ENCODE measurements around the gene PKP2.

PKP2 gene

DNA sequence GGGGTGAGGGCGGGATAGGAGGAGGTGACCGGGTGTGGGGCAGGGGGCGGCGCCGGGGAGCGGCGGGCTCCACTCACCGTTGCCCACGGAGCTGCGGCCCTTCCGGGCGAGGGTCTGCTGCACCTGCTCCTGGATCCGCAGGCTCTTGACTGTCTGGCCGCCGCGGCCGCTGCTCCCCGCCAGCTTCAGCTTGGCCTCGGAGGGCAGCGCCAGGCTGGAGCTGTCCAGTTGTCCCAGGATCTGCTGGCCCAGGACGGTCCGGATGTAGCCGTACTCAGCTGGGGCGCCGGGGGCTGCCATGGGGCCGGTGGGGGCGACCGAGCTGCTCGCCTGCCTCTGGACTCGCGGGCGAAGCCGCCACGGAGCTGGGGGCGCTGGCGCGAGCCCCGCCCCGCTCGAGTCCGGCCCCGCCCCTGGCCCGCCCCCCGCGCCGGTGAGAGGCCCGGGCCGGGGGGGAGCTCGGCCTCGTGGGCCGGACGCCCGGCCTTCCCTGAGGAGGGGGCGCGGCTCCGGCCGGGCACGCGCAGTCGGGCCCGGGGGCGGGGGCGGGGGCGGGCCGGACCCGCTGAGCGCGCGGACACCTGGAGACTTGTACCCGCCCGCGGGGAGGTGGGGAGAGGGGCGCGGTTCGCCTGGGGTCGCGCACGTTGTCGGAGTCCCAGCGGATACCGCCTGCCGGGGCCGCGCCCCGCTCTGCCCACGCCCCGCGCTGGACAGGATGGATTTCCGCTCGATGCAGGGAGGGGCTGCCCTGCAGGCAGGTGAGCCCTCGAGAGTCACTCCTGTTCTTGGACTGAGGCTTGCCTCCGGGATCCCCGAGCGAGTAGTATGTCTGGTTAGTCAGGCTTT lies at the start of gene PKP2:
TSS of gene PKP2 (minus strand) at position 346 of the 849 bp plus-strand sequence. CDS start at position 300, 46 bp downstream.
- DNase-seq (ENCODE audit: low read depth), result peak; percentile 37

DNA sequence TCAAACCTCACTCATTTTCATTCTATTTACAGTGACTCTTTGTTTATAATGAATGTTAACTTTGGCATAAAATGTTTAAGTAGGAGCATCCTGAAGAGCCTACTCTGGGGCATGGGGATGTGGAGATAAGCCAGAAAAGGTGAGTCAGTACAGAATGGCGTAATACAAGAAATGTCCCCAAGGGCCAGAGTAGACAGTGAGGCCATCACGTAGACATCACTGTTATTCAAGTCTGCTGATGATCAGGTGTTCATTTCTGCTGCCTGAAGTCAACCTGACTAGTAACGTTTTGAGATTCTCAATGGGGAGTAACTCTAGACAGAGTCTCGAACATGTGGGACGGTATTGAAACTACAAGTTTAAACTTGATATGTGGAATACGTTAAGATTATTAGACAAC lies 47.6 kb upstream of the PKP2 start:
- no peak for DNase-seq (ENCODE audit: low read depth)

DNA sequence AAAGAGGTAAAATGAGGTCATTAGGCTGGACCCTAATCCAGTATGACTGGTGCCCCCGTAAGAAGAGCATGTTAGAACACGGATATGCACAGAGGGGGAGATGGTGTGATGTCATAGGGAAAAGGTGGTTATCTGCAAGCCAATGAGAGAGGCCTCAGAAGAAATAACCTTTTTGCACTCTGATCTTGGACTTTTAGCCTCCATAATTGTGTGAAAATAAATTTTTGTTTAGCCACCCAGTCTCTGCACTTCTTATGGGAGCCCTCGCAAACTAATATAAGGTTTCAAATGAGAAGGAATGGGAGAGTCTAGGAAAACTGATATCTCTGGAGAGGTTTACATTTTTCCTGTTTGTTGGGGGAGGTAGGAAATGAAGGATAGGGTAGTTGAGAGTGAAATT lies 43.2 kb upstream of the PKP2 start:
- DNase-seq (ENCODE audit: low read depth), result no peak

DNA sequence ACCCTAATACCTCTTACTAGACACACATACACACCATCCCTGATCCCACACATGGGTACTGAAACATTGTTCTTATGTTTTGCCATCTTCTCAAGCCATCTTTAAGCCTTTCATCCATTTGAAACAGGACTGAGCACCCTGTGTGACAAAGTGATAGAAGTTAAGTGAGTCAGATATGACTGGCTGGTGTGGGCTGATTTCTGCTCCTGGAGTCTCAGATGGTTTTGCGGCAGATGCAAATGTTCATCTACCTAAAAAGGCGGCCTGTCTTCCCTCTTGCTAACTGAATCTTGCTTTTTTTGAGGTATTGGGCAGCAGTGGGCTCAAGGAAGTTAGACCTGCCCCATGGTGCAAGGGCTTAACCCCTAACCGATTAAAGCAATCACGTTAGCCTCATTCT lies 30.4 kb upstream of the PKP2 start:
- peak; percentile 15 for DNase-seq (ENCODE audit: low read depth)

DNA sequence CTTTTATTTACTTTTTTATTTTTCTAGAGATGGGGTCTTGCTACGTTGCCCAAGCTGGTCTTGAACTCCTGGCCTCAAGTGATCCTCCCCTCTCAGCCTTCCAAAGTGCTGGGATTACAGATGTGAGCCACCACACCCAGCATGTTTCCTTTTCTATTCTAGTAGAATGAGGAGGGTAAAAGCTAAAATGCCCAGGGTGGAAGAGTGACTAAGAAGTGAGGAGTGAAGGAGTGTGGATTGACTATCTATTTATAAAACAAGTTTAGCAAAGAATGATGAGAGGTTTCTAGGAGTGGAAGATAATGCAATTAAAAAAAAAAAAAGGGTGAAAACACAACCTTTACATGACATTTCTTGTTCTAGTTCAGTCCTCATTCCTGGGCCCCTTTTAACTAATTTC lies 29.8 kb upstream of the PKP2 start:
- DNase-seq (ENCODE audit: low read depth), result no peak

DNA sequence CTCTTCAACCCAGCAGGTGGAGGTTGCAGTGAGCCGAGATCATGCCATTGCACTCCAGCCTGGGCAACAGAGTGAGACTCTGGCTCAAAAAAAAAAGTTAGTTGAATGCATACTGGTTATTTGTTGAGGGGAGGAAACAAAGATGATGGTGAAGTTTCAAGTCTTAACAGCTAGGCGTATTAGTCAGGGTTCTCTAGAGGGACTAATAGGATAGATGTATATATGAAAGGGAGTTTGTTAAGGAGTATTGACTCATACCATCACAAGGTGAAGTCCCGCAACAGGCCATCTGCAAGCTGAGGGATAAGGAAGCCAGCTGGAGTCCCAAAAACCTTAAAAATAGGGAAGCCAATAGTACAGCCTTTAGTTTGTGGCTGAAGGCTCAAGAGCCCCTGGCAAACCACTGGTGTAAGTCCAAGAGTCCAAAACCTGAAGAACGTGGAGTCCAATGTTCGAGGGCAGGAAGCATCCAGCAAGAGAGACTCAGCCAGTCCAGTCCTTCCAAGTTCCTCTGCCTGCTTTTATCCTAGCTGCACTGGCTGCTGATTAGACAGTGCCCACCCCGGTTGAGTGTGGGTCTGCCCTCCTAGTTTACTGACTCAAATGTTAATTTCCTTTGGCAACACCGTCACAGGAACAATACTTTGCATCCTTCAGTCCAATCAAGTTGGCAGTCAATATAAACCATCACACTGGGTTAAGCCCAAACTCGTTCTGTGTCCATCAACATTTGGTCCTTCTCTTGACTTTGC lies 26.1 kb upstream of the PKP2 start:
- DNase-seq (ENCODE audit: low read depth), result no peak

DNA sequence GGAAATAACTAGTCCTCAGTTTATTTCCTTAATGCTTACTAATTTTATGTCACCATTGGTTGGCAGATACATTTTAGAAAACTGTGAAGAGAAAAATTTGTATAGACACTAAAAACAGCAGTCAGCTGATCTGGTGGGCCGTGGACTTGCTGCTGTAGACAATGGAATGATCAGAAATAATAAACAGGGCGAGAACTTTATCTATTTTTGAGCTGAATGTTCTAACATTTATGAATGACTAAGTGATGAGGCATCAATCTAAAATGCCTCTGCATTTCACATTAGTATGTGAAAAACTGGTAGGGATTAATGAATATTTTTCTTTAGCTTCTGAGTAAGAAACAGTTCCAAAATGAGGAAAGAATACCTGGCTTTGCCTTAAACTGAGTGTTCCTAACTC lies 24.8 kb upstream of the PKP2 start:
- peak; percentile 69 for DNase-seq (ENCODE audit: low read depth)

DNA sequence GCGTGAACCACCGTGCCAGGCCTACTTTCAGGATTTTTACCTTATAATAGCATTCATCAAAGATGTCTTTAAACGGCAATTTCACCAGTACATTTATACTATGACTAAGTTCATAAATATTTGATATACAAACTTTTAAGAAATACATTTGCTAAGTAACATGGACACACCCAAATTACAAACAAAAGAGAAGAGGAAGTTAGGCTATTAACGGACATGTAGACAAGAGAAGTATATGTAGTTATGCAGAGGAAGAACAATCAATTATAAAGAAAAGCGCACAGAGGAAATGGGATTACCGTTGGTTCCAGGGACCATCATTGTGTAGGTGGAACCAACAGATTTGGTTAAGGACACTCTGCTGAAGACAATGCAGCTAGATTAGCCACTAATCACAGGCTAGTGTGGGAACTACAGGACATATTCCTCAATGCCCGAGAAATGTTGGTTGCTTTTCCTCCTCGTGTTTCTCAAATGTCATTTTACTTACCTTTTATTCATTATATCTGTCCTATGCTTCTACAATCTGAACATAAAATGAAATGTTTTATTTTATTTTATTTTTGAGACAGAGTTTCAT lies 24.0 kb upstream of the PKP2 start:
- no peak for DNase-seq (ENCODE audit: low read depth)

DNA sequence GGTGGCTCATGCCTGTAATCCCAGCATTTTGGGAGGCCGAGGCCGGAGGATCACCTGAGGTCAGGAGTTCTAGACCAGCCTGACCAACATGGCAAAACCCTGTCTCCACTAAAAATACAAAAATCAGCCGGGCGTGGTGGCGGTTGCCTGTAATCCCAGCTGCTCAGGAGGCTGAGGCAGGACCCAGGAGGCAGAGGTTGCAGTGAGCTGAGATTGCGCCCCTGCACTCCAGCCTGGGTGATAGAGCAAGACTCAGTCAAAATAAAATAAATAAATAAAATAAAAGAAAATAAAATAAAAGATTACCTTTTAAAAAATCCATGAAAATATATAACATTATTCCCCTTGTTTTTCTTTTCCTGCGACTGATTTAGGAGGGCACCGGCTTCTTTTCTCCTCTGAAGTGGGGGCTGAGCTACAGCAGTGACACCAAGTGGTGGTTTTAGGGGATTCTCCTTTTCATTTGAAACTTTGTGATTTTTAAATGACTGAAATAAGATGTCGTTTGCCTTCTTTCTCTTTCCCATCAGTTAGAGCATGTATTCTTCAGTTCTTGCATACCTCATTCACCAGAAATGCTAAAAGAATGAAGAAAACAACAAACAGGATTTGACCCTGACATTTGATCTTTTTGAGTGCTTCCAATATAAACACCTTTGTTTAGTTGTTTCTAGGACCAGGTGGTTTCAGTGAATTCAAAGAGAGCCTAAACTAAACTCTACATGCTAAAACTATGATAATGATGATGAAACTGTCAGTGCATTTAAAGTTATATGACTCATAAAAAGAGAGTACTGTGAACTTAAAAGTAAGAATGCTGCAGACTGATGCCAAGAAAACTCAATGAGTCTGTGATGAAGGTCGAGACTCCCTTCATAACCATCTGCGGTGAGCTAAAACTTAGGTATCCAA lies 22.6 kb upstream of the PKP2 start:
- peak; percentile 92 for DNase-seq (ENCODE audit: low read depth)

DNA sequence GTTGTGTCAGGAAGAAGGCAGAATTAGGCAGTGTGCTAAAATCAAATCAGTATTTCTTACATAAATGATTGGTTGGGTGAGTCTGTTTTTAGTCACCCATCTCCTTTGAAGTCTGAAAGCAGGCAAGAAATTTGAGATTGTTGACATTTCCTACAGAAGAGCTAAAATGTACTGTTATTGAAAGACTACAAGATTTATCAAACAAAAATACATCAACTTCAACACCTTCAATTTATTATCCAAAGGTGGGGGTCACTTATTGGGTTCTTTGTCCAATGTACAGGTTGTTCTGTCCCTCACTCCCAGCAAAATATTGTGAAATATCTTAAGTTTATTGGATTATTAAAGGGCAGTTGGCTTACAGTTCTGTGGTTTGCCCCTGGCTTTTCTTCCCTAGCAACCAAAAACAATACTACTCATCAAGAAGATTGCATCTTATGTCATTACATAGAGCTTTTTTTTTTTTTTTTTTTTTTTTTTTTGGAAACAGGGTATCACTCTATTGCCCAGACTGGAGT lies 20.6 kb upstream of the PKP2 start:
- DNase-seq (ENCODE audit: low read depth), result peak; percentile 95

DNA sequence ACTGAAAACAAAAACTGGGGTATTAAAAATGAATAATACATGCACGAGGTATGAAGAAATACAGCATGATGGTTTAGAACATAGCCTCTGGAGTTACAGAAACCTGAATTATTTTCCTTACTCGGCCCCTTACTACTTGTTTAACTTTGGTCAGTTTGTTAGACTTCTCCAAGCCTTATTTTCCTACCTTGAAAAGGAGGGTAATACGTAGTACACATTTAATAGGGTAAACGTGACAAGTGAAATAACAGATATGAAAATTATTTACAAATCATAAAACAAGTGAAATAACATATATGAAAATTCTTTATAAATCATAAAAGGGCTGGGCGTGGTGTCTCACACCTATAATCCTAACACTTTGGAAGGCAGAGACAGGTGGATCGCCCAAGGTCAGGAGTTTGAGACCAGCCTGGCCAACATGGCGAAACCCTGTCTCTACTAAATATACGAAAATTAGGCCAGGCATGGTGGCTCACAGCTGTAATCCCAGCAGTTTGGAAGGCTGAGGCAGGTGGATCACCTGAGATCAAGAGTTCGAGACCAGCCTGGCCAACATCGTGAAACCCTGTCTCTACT lies 11.4 kb upstream of the PKP2 start:
- DNase-seq (ENCODE audit: low read depth), result no peak

DNA sequence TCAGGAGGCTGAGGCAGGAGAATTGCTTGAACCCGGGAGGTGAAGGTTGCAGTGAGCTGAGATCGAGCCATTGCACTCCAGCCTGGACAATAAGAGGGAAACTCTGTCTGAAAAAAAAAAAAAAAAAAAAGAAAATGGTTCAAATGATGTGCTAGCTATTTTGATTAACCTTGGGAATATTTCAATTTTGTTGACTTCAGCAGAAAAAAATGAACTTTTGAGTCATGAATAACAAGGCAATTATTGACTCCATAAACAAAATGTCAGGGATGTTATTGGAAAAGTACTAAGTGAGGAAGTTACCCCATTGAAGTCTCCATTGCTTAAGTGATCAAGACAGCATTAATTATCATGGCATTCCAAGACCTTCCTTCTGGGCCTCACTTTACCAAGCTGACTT lies 10.6 kb upstream of the PKP2 start:
- DNase-seq (ENCODE audit: low read depth), result no peak

DNA sequence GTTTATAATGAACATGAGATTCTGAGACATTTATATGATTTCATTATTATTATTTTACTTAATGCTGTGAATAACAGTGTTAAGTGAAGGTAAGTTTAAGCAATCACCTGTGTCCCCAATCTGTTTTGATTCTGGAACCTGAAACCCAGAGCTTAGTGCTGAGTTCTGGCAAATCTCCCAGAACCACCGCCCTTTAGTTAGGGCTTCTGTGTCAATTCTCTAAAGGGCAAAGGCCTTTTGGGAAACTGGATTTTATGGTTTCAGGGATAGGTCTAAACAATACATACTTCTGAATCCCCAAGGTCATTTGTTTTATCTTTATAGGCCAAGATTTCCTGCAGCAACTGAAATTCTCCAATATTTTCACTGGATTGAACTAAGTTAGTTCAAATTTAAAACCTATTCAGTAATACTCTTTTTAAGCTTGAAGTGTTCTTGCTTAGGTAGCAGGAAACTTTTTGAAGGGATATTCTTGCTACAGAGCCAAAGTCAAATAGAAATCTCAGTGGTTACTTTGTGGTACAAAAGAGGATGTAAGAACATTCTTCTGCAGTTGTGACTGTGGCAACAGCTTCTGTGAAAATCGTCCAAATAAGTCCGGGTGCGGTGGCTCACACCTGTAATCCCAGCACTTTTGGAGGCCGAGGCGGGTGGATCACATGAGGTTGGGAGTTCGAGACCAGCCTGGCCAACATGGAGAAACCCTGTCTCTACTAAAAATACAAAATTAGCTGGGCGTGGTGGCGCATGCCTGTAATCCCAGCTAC lies 10.0 kb upstream of the PKP2 start:
- no peak for DNase-seq (ENCODE audit: low read depth)

DNA sequence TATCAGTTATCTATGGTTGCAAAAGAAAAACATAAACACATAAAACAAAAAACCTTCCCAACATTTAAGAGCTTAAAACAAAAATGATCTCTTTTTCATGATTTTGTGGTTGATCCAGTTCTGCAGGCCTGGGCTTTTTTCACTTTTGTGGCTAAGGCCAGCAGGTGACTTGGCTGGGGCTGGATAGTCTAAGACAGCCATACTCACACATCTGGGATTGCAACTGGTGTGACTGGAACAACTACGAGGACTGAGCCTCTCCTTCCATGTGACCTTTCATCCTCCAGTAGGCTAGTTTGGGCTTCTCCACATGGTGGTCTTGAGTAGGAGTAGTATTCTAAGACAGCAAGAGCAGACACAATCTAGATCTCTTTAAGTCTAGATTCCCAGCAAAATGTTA lies 7.2 kb upstream of the PKP2 start:
- no peak for DNase-seq (ENCODE audit: low read depth)

DNA sequence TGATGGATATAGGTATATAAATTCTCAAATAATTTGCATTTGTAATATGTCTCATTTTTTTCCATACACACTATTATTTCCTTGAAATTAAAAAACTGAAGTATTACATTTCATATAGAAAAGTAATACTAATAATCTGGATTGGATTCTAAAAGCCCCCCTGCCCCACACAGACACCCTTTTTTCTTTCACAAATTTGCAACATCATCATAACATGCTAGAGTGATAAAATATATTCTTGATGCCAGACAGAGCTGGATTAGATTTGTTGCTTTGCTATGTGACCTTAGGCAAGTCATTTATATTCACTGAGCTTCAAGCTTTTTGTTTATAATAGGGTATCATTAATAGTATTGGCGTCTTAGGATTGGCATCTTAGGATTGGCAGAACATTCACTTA lies 6.7 kb upstream of the PKP2 start:
- no peak for DNase-seq (ENCODE audit: low read depth)

DNA sequence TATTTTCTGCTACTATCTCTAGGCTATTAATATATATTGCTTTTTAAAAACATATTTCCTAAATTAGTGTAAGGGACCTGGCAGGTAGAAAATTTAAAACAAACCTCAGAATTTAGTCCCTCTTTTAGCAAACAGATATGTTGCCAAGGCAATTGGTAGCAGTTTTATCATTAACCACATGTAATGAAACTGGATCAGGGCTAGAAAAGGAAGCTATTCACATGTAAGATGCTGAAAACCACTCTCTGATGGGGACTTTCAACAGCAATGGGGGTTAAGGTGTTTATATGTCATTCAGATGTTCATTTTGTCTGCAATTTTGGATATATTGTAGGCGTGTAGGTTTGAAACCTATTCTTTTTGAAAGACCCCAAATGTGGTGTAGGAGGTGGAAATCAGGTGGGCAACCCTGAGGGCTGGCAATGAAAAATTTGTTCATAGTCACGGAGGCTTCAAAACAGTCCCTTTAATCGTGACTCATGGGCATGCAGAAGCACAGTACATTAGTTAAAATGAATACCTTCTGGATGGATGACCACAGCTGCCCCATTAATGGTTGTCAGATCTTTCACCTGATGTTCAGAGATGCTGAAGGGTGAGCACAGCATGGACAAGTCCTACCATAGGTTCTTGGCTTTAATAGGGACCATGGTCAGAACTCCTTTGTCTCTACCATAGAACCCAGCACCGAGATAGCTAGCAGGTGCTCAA lies 5.9 kb upstream of the PKP2 start:
- DNase-seq (ENCODE audit: low read depth), result no peak

DNA sequence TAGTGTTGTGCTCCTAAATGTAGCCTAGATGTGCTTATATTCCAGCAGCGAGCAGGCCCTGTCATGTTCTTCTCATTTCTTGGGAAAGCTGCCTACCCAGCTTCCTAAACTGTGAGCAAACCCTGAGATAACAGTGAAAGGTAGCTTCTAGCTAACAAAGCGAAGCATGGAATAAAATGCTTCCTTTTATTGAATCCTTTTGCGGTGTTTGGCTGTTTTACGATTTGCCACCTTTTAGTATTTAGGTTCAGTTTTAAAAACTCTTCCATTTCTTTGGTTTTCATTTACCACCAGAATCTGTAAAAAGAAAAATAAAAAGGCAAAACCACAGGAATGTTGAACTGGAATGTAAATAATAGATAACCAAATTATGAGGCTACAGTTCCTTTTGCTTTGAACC lies 5.0 kb upstream of the PKP2 start:
- DNase-seq (ENCODE audit: low read depth), result peak; percentile 78

DNA sequence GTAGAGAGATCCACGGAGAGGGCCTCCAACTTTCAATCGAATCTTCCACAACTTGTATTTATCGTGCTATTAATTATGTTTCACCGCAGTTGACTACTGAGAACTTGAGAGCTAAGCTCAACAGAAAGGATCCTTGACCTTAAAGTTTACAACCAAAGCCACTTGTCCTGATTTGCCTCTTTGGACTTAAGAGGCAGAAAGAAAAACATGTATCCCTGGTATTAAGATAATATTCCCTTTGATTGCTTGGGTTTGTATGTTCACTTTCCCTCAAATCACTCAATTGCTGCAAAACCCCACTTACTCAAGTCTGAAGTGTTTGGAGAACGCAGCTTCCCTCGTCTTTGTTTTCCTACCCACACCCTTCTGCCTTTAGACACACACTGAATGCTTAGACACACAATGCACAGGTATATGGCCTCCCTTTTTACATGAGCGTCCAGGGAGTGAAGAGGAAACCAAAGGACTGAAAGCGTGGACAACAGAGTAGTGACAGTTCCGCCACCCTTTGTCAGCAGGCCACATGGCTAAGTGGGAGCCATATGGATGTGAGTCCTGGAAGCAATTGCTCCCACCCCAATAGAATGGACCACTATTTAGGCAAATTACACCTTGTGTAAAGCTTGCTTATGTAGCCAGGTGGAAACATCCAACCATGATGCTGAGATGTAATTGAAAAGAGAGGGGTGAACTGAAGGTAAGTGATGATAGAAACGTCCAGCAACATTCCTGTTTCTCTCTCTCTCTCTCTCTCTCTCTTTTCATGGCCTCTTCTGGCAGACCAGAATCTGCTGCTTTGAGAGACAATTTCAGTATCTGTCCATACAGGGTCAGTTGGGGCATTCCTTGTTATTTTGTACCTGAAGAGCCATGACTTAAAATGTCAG lies 1.4 kb upstream of the PKP2 start:
- DNase-seq (ENCODE audit: low read depth), result no peak

DNA sequence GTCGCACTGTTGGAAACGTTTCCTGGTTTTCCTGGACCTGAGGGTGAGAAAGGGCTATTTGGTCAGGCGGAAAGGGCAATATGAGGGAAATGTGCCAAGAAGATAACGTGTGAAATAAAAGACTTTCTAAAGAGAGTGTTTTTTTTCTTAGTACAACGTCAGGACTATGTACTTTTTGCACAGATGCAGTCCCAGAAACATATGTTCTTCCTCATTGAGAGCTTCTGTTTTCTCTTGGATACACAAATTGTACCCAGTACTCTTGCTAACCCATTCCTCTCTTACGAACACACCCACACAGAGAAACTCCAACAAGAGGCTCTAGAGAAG lies 669 bp upstream of the PKP2 start:
- DNase-seq (ENCODE audit: low read depth), result peak; percentile 36

All from amniotic epithelial cell (primary cell).